ENCODE measurements around the gene MMEL1. TPM values are rescaled to one million over a fixed set of nuclear protein-coding genes. Genes with fewer than 3 reads are reported as not detected.

The MMEL1 gene
- total RNA-seq, 2 donors from 2014 or later = 4.6 to 13.6 TPM

DNA sequence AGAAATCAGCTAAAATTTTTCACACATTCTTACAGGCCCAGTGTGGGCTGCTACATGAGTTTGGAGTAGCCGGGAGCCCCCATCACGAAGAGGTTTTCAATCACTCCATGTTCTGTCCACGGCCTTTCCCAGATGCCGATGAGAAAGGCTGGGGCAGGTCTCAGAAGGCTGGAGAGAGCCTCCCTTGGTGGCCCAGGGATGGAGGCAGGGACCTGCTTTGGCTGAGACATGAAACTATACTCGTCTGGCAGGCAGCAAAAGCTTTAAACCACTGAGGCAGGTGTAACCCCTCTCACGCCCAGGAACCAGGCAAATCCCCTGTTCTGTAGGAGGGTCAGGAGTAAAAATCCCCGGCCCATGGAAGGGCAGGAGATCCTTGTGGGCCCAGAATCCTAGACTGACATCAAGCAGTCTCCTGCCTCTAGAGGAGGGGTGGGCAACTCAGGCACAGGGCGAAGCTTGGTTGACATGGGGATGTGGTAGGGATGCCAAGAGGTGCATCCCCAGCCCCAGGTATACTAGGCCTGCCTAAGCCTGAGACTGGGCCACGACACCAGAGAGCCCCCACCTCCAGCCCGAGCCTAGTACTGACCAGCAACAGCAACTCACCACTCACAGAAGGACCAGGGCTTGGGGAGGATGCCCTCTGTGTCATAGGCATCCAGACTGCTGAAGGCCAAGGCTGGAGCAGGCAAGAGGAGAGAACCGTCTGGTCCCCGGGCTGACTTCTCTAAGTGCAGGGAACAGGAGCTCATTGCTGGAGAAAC lies 9.1 kb downstream of the MMEL1 start:
- DNase-seq (ENCODE audit: low spot score) = no peak
- H3K27me3 ChIP-seq (replicated peaks; ENCODE audit: insufficient read depth) = peaks cover 8% of the 10 kb centered on the region
- H3K4me3 ChIP-seq = no peak overlapping the region
- no peaks in the 10 kb centered on the region for H3K9me3 ChIP-seq
- 91% methylated on average over 12 of the region's 12 CpGs for WGBS
- no peak overlapping the region for H3K27ac ChIP-seq
- TF ChIP-seq POLR2AphosphoS5 (IDR thresholded peaks at IDR 0.05) (no peak), POLR2A (IDR thresholded peaks at IDR 0.05) (no peak)
- TF ChIP-seq, protein P1, sequence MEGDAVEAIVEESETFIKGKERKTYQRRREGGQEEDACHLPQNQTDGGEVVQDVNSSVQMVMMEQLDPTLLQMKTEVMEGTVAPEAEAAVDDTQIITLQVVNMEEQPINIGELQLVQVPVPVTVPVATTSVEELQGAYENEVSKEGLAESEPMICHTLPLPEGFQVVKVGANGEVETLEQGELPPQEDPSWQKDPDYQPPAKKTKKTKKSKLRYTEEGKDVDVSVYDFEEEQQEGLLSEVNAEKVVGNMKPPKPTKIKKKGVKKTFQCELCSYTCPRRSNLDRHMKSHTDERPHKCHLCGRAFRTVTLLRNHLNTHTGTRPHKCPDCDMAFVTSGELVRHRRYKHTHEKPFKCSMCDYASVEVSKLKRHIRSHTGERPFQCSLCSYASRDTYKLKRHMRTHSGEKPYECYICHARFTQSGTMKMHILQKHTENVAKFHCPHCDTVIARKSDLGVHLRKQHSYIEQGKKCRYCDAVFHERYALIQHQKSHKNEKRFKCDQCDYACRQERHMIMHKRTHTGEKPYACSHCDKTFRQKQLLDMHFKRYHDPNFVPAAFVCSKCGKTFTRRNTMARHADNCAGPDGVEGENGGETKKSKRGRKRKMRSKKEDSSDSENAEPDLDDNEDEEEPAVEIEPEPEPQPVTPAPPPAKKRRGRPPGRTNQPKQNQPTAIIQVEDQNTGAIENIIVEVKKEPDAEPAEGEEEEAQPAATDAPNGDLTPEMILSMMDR (IDR thresholded peaks at IDR 0.05) = no peak
- H3K36me3 ChIP-seq = no peaks in the 10 kb centered on the region
- no peaks in the 10 kb centered on the region for H3K4me1 ChIP-seq (replicated peaks)
- intact Hi-C loops (cut with DNase I) = no loop called here

DNA sequence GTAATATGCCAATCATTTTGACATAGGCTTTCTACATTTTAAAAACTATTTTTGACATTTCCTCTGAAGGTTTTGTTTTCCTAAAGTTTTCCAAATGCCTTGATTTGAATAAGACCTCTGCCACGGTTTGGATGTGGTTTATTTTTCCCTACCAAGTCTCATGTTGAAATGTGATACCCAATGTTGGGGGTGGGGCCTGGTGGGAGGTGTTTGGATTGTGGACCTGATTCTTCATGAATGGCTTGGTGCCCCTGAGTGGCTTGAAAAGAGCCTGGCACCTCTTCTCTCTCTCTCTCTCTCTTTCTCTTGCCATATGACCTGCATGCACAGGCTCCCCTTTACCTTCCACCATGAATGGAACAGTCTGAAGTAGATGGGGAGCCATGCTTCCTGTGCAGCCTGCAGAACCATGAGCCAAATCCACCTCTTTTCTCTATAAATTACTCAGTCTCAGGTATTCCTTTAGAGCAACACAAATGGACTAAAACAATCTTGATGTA lies 14.8 kb downstream of the MMEL1 start:
- no peak overlapping the region for H3K4me3 ChIP-seq
- TF ChIP-seq, protein P1 (IDR thresholded peaks at IDR 0.05) = no peak
- no peak for TF ChIP-seq POLR2A (IDR thresholded peaks at IDR 0.05)
- intact Hi-C loops (cut with DNase I) = no loop called here
- 7% methylated on average over 1 of the region's 1 CpG for WGBS
- no peaks in the 10 kb centered on the region for H3K4me1 ChIP-seq (replicated peaks)
- H3K27ac ChIP-seq = no peak overlapping the region
- H3K36me3 ChIP-seq = no peaks in the 10 kb centered on the region
- H3K9me3 ChIP-seq = no peaks in the 10 kb centered on the region
- no peak for DNase-seq (ENCODE audit: low spot score)
- no peaks in the 10 kb centered on the region for H3K27me3 ChIP-seq (replicated peaks; ENCODE audit: insufficient read depth)

DNA sequence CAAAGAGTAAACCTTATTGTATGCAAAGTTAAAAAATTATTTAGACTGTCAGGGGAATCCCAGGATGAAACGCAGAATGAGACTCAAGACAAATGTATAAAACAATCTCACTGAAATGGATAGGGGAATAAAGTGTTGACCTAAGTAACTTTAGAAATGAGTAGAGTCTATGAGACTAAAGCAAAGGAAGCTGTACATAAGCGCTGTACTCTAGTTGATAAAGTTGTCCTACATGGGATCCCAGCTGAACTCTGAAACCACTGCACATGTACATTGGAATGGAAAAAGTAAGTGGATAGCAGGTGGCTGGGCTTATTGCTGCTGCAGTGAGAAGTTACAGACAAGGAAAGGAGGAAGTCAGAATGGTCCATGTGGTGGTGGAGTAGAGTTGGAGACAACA lies 18.7 kb downstream of the MMEL1 start:
- Histone ChIP-seq H3K9me3 (no peaks in the 10 kb centered on the region), H3K4me1 (replicated peaks) (no peaks in the 10 kb centered on the region), H3K27me3 (replicated peaks; ENCODE audit: insufficient read depth) (no peaks in the 10 kb centered on the region), H3K36me3 (no peaks in the 10 kb centered on the region), H3K4me3 (no peak overlapping the region), H3K27ac (no peak overlapping the region)
- 98% methylated on average over 2 of the region's 2 CpGs for WGBS
- TF ChIP-seq, protein P1 (IDR thresholded peaks at IDR 0.05) = no peak
- TF ChIP-seq POLR2AphosphoS5 (IDR thresholded peaks at IDR 0.05) = no peak
- TF ChIP-seq POLR2A (IDR thresholded peaks at IDR 0.05) = no peak
- no peak for DNase-seq (ENCODE audit: low spot score)
- intact Hi-C loops (cut with DNase I) = no loop called here

DNA sequence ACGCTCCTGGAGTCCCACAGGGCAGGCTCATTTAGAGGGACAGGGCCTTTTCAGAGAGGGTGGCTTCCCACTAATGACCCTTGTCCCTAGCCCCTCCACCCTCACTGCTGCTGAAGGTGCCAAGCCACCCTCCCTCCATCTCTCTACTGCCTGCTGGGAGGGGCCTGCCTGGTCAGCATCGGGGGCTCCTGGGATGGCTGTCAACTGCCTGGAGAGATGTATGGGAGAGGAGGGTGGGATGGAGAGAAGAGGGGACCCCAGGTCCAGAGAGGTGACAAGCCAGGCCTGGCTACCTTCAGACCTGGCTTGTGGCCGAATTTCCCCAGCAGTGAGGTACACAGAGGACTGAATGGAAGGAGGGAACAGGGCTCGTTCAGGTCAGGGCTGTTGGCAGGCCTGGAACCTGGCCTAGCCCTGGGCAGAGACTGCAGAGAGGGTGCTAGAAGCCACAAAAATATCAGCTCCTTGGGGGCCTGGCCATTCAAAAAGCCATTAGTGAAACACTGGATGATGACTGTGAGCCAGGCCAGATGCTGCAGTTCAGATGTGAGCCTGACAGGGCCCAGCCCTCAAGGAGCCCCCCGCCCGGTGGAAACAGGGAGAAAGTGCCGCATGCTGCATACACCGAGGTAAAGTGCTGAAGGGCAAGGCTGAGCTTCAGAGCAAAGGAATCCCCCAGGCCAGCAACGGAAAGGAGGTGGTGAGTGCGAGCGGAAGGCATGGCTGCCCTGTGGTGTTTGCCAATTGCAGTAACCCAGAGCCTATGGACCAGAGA lies 20.0 kb downstream of the MMEL1 start:
- no peak for TF ChIP-seq POLR2A (IDR thresholded peaks at IDR 0.05)
- TF ChIP-seq, protein P1 (IDR thresholded peaks at IDR 0.05) = no peak
- TF ChIP-seq POLR2AphosphoS5 (IDR thresholded peaks at IDR 0.05) = no peak
- Histone ChIP-seq H3K36me3 (no peaks in the 10 kb centered on the region), H3K27me3 (replicated peaks; ENCODE audit: insufficient read depth) (no peaks in the 10 kb centered on the region), H3K4me3 (no peak overlapping the region), H3K4me1 (replicated peaks) (no peaks in the 10 kb centered on the region), H3K27ac (no peak overlapping the region), H3K9me3 (no peaks in the 10 kb centered on the region)
- WGBS = 88% methylated on average over 11 of the region's 11 CpGs
- DNase-seq (ENCODE audit: low spot score) = no peak
- intact Hi-C loops (cut with DNase I) = no loop called here

Measured in prostate gland (tissue), 2 donors.